A549 (cell line): ENCODE measurements around the gene TMEM272. TPM values are rescaled to one million over a fixed set of nuclear protein-coding genes. Genes with fewer than 3 reads are reported as not detected.

Experiments
- ATAC-seq, 2 experiments: fragments of 200-7000 bp in 1 of 2; fragments of >200 bp in 1 of 2; cut with Nextera tagmentation in 1 of 2; cut with Tn5 transposase in 1 of 2; 3 replicates each; pipeline versions ENCODE4 v1.8.0 to v1.9.1; 2018 to 2020; ENCODE audit warnings: mild to moderate bottlenecking in 1 of 2, moderate library complexity in 1 of 2
- CTCF ChIA-PET: fragments of 300-600 bp; sonication (Branson Sonifier 250); formaldehyde crosslinking; extraction: SDS; loops from one replicate; lab custom pipeline; 2021; ENCODE audit warnings: antibody characterized with exemption, inconsistent platforms; lab: Yijun Ruan, JAX
- POLR2A ChIA-PET: fragments of 350-600 bp; formaldehyde crosslinking; extraction: SDS; loops from one replicate; lab custom pipeline; 2021; ENCODE audit warnings: antibody characterized with exemption, inconsistent platforms; lab: Yijun Ruan, JAX
- DNase-seq, 2 experiments: peaks; one replicate each; pipeline versions ENCODE4 v3.0.0 to v3.0.0-alpha.2; 2011 to 2016; ENCODE audit warnings: low read depth in 1 of 2, low spot score in 1 of 2
- FAIRE-seq: peaks from 2 replicates; lab custom pipeline; 2011; peaks lifted over from hg19 to GRCh38; lab: Jason Lieb, UNC
- H3K27ac ChIP-seq, 2 experiments: fragments of >200 bp; sonication (Bioruptor Twin); formaldehyde crosslinking; 3 replicates each; pipeline ENCODE4 v1.5.1; 2016 to 2017
- H3K4me1 ChIP-seq: fragments of >200 bp; sonication (Bioruptor Twin); formaldehyde crosslinking; 3 replicates; pipeline ENCODE4 v1.6.1; 2016
- H3K4me2 ChIP-seq: fragments of >200 bp; sonication (Bioruptor Twin); formaldehyde crosslinking; 3 replicates; pipeline ENCODE4 v1.6.1; 2016
- H3K4me3 ChIP-seq: fragments of >200 bp; sonication (Bioruptor Twin); formaldehyde crosslinking; 3 replicates; pipeline ENCODE4 v1.5.1; 2016
- H3K9me3 ChIP-seq: fragments of >200 bp; sonication (Bioruptor Twin); formaldehyde crosslinking; 3 replicates; pipeline ENCODE4 v1.6.1; 2016
- BCL3 ChIP-seq: fragments of >200 bp; sonication (Bioruptor Twin); formaldehyde crosslinking; IDR thresholded peaks from 3 replicates; pipeline ENCODE4 v1.6.1; 2016
- BHLHE40 ChIP-seq: IDR thresholded peaks from 2 replicates; pipeline ENCODE4 v1.6.1; 2012; ENCODE audit warnings: low read depth, low read length, inconsistent platforms
- CBX2 ChIP-seq: fragments of 200-600 bp; sonication (generic); IDR thresholded peaks from 2 replicates; pipeline ENCODE4 v1.6.1; 2016; ENCODE audit warnings: low read depth, mild to moderate bottlenecking, borderline replicate concordance
- CEBPB ChIP-seq, 2 experiments: fragments of >200 bp in 1 of 2; sonication (Bioruptor Twin) in 1 of 2; formaldehyde crosslinking in 1 of 2; IDR thresholded peaks; 2 replicates each; pipeline ENCODE4 v1.6.1; 2012 to 2016
- CHD2 ChIP-seq: fragments of 150-350 bp; IDR thresholded peaks from 2 replicates; pipeline ENCODE4 v1.6.1; 2014; ENCODE audit warnings: low read length; ENCODE audit not compliant: partially characterized antibody
- E2F6 ChIP-seq: IDR thresholded peaks from 2 replicates; pipeline ENCODE4 v1.6.1; 2012; ENCODE audit warnings: low read depth, borderline replicate concordance
- ESRRA ChIP-seq: fragments of 150-350 bp; IDR thresholded peaks from 2 replicates; pipeline ENCODE4 v1.6.1; 2014; ENCODE audit warnings: mild to moderate bottlenecking, low read length, borderline replicate concordance
- FOSL2 ChIP-seq, 2 experiments: fragments of 450-650 bp in 1 of 2; fragments of >200 bp in 1 of 2; sonication (Bioruptor Twin) in 1 of 2; formaldehyde crosslinking; IDR thresholded peaks; 2 replicates each; pipeline versions ENCODE4 v1.5.0 to v1.6.1; 2016 to 2020; ENCODE audit warnings: mild to moderate bottlenecking in 1 of 2, moderate library complexity in 1 of 2
- FOXS1 ChIP-seq: fragments of 250-450 bp; sonication (Bioruptor Pico); IDR thresholded peaks from 2 replicates; pipeline ENCODE4 v1.5.0; 2020; ENCODE audit warnings: mild to moderate bottlenecking, moderate library complexity
- HEYL ChIP-seq: fragments of 250-450 bp; sonication (Bioruptor Pico); IDR thresholded peaks from 2 replicates; pipeline ENCODE4 v1.8.0; 2021; ENCODE audit warnings: mild to moderate bottlenecking, moderate library complexity
- HOXB13 ChIP-seq: fragments of 250-450 bp; sonication (Bioruptor Pico); IDR thresholded peaks from 2 replicates; pipeline ENCODE4 v1.5.0; 2020; ENCODE audit warnings: low read depth, mild to moderate bottlenecking, moderate library complexity
- JUN ChIP-seq, 2 experiments: fragments of >200 bp; sonication (Bioruptor Twin); formaldehyde crosslinking; IDR thresholded peaks; 2 replicates in 1 of 2; 3 replicates in 1 of 2; pipeline ENCODE4 v1.6.1; 2016 to 2017
- JUNB ChIP-seq: fragments of >200 bp; sonication (Bioruptor Twin); formaldehyde crosslinking; IDR thresholded peaks from 2 replicates; pipeline ENCODE4 v1.6.1; 2016
- MYC ChIP-seq: IDR thresholded peaks from 2 replicates; pipeline ENCODE4 v1.6.1; 2012; ENCODE audit warnings: mild to moderate bottlenecking, inconsistent platforms, low read length, improper control_type of control experiment, borderline replicate concordance
- NFE2L2 ChIP-seq: fragments of 150-350 bp; conservative IDR thresholded peaks from 2 replicates; pipeline ENCODE4 v1.6.1; 2014; ENCODE audit warnings: low read length
- NPAS2 ChIP-seq: fragments of 250-450 bp; sonication (Bioruptor Pico); IDR thresholded peaks from 2 replicates; pipeline ENCODE4 v1.8.0; 2022; ENCODE audit warnings: mild to moderate bottlenecking, moderate library complexity, borderline replicate concordance
- PBX3 ChIP-seq: IDR thresholded peaks from 2 replicates; pipeline ENCODE4 v1.6.1; 2012
- POLR2A ChIP-seq: IDR thresholded peaks from 2 replicates; pipeline ENCODE4 v1.6.1; 2012; ENCODE audit warnings: mild to moderate bottlenecking, low read length
- RAD21 ChIP-seq, 2 experiments: fragments of >200 bp in 1 of 2; sonication (Bioruptor Twin) in 1 of 2; formaldehyde crosslinking in 1 of 2; IDR thresholded peaks in 1 of 2; conservative IDR thresholded peaks in 1 of 2; 2 replicates in 1 of 2; 3 replicates in 1 of 2; pipeline ENCODE4 v1.6.1; 2012 to 2018; ENCODE audit warnings: inconsistent platforms in 1 of 2
- RARB ChIP-seq: fragments of 250-450 bp; sonication (Bioruptor Pico); IDR thresholded peaks from 2 replicates; pipeline ENCODE4 v1.8.0; 2021; ENCODE audit warnings: mild to moderate bottlenecking, moderate library complexity
- REST ChIP-seq: fragments of 200-600 bp; sonication (generic); IDR thresholded peaks from 2 replicates; pipeline ENCODE4 v1.6.1; 2016; ENCODE audit warnings: antibody characterized with exemption, mild to moderate bottlenecking, moderate library complexity
- RFX5 ChIP-seq: fragments of 450-650 bp; IDR thresholded peaks from 2 replicates; pipeline ENCODE4 v1.7.1; 2014; ENCODE audit warnings: antibody characterized with exemption, mild to moderate bottlenecking, moderate library complexity
- SREBF2 ChIP-seq: fragments of 450-650 bp; IDR thresholded peaks from 2 replicates; pipeline ENCODE4 v1.6.1; 2014; ENCODE audit warnings: mild to moderate bottlenecking, moderate library complexity
- TFCP2L1 ChIP-seq: fragments of 250-450 bp; sonication (Bioruptor Pico); IDR thresholded peaks from 2 replicates; pipeline ENCODE4 v1.5.0; 2021; ENCODE audit warnings: mild to moderate bottlenecking
- TP53 ChIP-seq: fragments of 250-450 bp; sonication (Bioruptor Pico); IDR thresholded peaks from 2 replicates; pipeline ENCODE4 v1.5.0; 2021; ENCODE audit warnings: mild to moderate bottlenecking, moderate library complexity
- ZC3H11A ChIP-seq: fragments of 450-650 bp; IDR thresholded peaks from 2 replicates; pipeline ENCODE4 v1.6.1; 2014; ENCODE audit warnings: antibody characterized with exemption, mild to moderate bottlenecking
- WGBS: methylation state at CpG from one replicate; pipeline ENCODE4 v1.1.6; 2017; ENCODE audit errors: missing lambda C conversion rate; 5-methylcytosine and 5-hydroxymethylcytosine counted together
- polyA plus RNA-seq, 4 experiments: library from polyadenylated mRNA; depleted of rRNA in 3 of 4; stranded (reverse); fragments of >200 nt; fragmentation: RNase III in 1 of 4; extraction: RNeasy Plus Mini Kit Qiagen cat#74134 plus additional on column Dnase treatment in 1 of 4; gene quantifications; 2 replicates in 3 of 4; 3 replicates in 1 of 4; pipeline ENCODE4 v1.2.3, GENCODE V29; 2011 to 2017

The TMEM272 gene
- polyA plus RNA-seq, 2 of the 4 experiments (the other 2 are of a cell fraction), result not detected

DNA sequence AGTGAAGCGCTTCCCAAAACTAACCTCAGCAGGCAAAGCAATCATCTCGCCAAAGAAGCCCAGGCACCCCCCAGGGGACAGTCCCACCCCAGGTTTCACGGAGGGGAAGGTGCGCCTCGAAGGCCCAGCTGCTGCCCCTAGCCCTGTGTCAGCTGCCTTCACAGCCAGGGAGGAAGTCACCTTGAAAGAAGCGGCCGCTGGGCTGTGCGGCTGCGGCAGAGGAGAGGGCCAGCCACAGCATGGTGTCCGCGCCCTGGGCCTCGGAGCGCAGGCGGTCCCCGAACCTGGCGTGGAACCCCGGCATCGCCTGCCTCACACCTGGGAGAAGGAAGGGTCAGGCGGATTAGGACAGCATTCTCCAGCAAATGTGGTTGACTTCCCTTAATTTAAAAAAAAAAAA lies 76.0 kb downstream of the TMEM272 start:
- no peak for FAIRE-seq
- 80% methylated on average over 10 of the region's 19 CpGs for WGBS
- ATAC-seq, result no peak

DNA sequence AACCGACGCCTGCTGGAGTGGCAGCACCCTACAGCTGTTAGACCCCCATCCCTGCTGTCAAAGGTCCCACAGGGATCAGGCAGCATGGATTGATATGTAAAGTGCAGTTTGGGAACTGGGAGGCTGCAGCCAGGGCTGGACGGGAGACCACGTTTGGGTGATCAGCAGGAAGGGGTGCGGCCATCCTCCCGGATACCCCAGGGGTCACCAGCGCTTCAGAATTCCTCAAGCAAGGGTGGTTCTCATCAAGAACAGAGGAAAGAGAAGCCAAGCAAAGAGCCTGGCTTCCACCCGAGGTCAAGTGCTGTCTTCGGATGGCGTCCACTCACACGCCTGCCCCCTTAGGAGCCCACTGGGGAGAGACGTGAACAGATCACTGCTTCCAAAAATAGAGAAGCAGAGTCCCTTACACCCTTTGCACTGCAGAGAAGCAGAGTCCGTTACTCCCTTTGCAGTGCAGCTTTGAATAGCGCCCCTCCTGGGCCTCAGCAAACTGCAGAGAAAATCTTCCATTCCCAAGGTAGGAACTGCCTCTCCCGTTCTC lies 76.5 kb downstream of the TMEM272 start:
- TF ChIP-seq FOXS1 (CRISPR knock-in tag) (no peak), E2F6 (no peak), MYC (no peak)
- 91% methylated on average over 15 of the region's 15 CpGs for WGBS
- CTCF ChIA-PET, result no interaction called here

More for the DNA sequence above, 76.0 kb downstream of the TMEM272 start:
- H3K4me3 ChIP-seq, result no peak overlapping the region
- no peaks in the 10 kb centered on the region for H3K9me3 ChIP-seq
- ChIA-PET POLR2A (no interaction called here), CTCF (interaction anchor here (0.7 kb wide), 1 partner anchor 100 kb away, joined by 6 read pairs; no protein-coding TSS in a partner anchor)
- no peak for DNase-seq
- H3K4me2 ChIP-seq, result no peak overlapping the region
- H3K4me1 ChIP-seq, result peaks cover 10% of the 10 kb centered on the region
- TF ChIP-seq CEBPB (IDR thresholded peaks at IDR 0.05), result no peak
- no peak for TF ChIP-seq PBX3
- TF ChIP-seq NFE2L2, result no peak
- no peak for TF ChIP-seq TP53 (CRISPR knock-in tag)
- TF ChIP-seq CHD2, result no peak
- no peak for TF ChIP-seq BHLHE40
- TF ChIP-seq, all 56 proteins: peak for 0
- no peak overlapping the region for H3K27ac ChIP-seq

GRCh38 chr13:51767100-51767499 lies 77.9 kb downstream of the TMEM272 start:
- CTCF ChIA-PET, result no interaction called here

More for the DNA sequence above, 76.5 kb downstream of the TMEM272 start:
- DNase-seq (no peak), ATAC-seq (no peak), FAIRE-seq (no peak)
- no peak overlapping the region for H3K27ac ChIP-seq
- no peak overlapping the region for H3K4me3 ChIP-seq
- H3K4me1 ChIP-seq, result peaks cover 16% of the 10 kb centered on the region
- H3K4me2 ChIP-seq, result no peak overlapping the region
- H3K9me3 ChIP-seq, result no peaks in the 10 kb centered on the region
- POLR2A ChIA-PET, result no interaction called here

GRCh38 chr13:51765142-51765515 lies 79.8 kb downstream of the TMEM272 start:
- WGBS, result 89% methylated on average over 4 of the region's 4 CpGs
- FAIRE-seq (no peak), DNase-seq (no peak), ATAC-seq (no peak)
- peaks cover 16% of the 10 kb centered on the region for H3K4me1 ChIP-seq
- CTCF ChIA-PET, result interaction anchor here (1.3 kb wide), 1 partner anchor 32 kb away, joined by 4 read pairs; no protein-coding TSS in a partner anchor
- no peak overlapping the region for H3K4me3 ChIP-seq
- POLR2A ChIA-PET, result no interaction called here
- no peak overlapping the region for H3K4me2 ChIP-seq
- H3K9me3 ChIP-seq, result no peaks in the 10 kb centered on the region
- peak overlapping the region in 1 of 2 experiments; percentile 57; a peak in 1 of 6 replicates for H3K27ac ChIP-seq
- TF ChIP-seq FOSL2 (IDR thresholded peaks at IDR 0.05) (no peak), FOSL2 (CRISPR knock-in tag; IDR thresholded peaks at IDR 0.05) (no peak), MYC (no peak), BCL3 (no peak), BHLHE40 (no peak), RFX5 (no peak), JUNB (no peak), REST (no peak), CBX2 (no peak), HOXB13 (CRISPR knock-in tag) (no peak), JUN (IDR thresholded peaks at IDR 0.05) (no peak), HEYL (CRISPR knock-in tag) (no peak), POLR2A (no peak), NPAS2 (CRISPR knock-in tag) (no peak), ESRRA (no peak), SREBF2 (no peak), RARB (CRISPR knock-in tag) (no peak), TFCP2L1 (CRISPR knock-in tag) (no peak)

More at GRCh38 chr13:51767100-51767499, 77.9 kb downstream of the TMEM272 start:
- DNase-seq (peak in 1 of 2 experiments; percentile 15), ATAC-seq (no peak; a peak in 1 of 6 replicates), FAIRE-seq (no peak)
- no peaks in the 10 kb centered on the region for H3K9me3 ChIP-seq
- WGBS, result 80% methylated on average over 7 of the region's 8 CpGs
- no peak overlapping the region for H3K4me2 ChIP-seq
- H3K4me1 ChIP-seq, result peaks cover 16% of the 10 kb centered on the region
- H3K27ac ChIP-seq, result no peak overlapping the region
- POLR2A ChIA-PET, result no interaction called here
- TF ChIP-seq ZC3H11A (no peak), RAD21 (conservative IDR thresholded peaks at IDR 0.05 in 1 of 2, IDR thresholded peaks at IDR 0.05 in 1 of 2) (0 out of 5 replicates have a peak, but pooled peaks of 1 of the 2 experiments have one; percentile 9)
- no peak overlapping the region for H3K4me3 ChIP-seq
